T-helper 22 cell (primary cell): ENCODE measurements around the gene GABRB1.

Source experiments
- DNase-seq: peaks from one replicate; pipeline ENCODE4 v3.0.0-alpha.2; 2020; ENCODE audit warnings: low read depth

The GABRB1 gene

GRCh38 chr4:47049347-47049746 is 18.0 kb downstream of the GABRB1 start:
- no peak for DNase-seq

DNA sequence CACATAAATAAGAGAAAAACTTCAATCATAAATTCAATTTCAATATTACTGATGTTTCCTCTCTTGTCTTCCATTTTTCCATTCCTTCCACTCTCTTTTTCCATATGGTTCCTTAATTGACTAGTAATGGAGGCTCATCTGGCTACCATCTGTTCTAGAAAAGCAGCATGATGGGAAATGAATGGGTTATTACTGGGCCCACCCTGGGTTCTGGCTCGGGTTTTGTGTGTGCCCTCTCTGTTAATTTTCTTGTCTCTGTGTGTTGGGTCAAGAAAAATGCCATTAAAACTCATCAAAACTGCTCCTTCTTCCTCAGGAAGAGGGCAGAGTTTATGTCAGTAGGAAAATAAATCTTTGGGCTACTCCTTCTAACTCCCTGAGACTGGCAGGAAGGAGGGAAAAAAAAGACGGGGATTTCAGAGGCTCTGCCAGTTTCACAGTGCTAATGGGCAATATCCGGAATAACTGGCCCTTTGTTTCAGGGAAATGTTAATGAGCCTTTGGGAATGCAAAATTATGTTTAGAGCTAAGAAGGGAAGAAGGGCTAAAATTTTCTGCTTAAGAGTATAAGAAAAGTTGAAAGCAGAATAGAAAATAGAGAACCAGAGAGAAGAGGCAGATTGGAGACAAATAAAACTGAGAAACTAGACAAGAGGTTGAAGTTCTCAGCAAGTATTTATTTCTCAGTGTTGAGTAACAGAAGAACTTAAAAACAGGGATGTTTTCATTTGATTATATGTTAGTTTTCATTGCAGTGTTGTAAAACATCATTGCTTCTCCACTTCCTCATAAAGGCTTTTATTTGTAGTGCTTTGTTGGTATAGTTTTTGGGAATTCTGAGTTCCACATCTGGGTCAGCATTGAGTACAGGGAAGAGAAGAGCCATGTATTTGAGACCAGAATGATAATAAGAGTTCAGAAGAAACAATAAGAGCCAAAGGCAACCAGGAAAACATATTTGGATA is 19.7 kb downstream of the GABRB1 start:
- no peak for DNase-seq

- no peak for DNase-seq
These were observed 22.1 kb downstream of the GABRB1 start for GRCh38 chr4:47053485-47053884.

DNA sequence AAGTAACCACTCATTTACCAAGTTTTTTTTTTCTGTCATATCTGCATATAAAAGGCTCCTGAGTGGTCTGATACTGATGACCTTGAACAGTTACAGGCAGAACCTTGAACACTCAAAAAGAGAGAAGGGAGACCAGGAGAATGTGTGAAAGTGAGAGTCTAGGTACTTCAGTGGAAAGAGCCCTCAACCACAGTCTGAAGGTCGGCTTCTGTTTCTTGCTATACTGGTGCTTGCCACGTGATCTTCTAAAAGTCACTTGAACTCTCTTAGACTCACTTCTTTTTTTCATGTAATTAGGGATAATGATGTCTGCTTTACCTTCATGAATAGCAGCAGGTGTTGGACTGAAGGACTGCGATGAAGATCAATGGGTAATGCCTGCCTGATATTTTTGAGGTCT is 22.8 kb downstream of the GABRB1 start:
- no peak for DNase-seq

GRCh38 chr4:47057991-47058390 is 26.6 kb downstream of the GABRB1 start:
- DNase-seq: no peak

DNA sequence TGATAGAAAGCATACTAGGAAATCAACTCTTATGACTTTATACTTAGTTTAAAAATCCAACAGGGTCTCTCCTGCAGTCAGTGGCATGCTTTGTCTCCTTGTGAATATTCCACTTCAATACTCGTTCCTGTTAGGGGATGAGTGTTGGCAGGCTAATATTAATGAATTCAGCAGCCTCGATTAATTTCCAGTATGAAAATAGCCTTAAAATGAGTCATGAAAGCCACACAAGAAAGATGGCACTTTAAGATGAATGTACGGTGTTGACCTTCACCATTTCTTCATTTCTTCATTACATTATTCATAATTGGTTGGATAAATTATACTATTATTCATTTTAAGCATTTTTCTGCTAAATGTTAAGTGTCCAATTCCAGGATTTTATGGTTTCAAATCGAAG is 29.2 kb downstream of the GABRB1 start:
- no peak for DNase-seq

GRCh38 chr4:47061435-47061834 is 30.1 kb downstream of the GABRB1 start:
- DNase-seq: no peak

GRCh38 chr4:47065051-47065481 is 33.7 kb downstream of the GABRB1 start:
- DNase-seq: no peak

DNA sequence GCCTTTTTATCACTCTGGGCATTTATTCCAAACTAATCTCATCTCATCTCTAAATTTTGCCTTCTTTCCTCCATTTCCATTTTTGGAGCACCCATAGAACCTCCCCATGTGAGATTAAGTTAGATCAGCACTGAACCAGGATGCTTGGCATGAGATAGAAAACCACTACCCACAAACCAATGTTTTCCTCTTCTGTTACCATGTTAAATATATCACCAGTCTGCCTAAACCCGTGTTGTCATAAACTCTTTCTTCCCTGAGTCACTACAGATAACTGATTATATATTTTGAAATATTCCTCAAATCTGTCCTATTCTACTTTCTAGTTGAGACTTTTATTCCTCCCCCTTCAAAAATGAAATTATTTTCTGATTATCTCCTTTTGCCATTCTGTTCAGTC is 37.6 kb downstream of the GABRB1 start:
- no peak for DNase-seq

- DNase-seq: no peak
These were observed 40.6 kb downstream of the GABRB1 start for GRCh38 chr4:47071901-47072341.

- DNase-seq: no peak
These were observed 42.3 kb downstream of the GABRB1 start for GRCh38 chr4:47073647-47074046.

DNA sequence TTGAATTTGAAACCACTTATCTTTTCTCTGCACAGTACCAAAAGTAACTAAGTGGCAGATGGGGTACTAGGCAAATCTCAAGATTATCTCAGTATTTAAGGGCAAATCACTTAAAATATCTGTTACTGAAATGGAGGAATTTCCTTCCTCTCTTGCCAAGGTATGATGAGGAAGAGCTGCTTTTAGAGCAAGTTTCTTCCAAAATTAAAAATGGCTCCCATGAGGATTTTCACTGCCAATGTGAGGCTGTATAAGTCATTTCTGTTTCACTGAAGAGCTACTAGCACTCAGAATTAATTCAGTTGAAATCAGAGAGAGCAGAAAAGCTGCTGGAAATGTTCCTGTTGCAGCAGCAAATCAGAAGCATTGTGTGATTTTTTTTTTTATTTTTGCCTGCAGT is 43.4 kb downstream of the GABRB1 start:
- DNase-seq: no peak

DNA sequence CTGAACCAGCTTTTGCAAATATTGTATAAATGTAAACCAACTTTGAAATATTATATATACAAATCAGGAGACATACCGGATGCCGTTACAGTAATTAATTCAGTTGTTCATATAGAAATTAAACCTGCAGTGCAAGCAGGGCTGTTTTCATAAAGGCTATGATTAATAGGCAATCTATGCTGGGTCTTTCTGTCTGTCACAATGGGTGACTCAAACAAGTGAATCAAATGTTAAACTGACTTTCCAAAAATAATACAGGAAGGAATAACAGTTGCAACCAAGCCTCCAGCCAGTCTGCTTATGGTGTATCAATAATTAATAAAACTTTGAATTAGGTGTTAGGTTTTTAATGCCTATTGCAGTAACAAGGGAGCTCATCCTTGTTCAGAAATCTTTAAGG is 43.9 kb downstream of the GABRB1 start:
- DNase-seq: no peak

- no peak for DNase-seq
These were observed 44.6 kb downstream of the GABRB1 start for GRCh38 chr4:47075919-47076318.

DNA sequence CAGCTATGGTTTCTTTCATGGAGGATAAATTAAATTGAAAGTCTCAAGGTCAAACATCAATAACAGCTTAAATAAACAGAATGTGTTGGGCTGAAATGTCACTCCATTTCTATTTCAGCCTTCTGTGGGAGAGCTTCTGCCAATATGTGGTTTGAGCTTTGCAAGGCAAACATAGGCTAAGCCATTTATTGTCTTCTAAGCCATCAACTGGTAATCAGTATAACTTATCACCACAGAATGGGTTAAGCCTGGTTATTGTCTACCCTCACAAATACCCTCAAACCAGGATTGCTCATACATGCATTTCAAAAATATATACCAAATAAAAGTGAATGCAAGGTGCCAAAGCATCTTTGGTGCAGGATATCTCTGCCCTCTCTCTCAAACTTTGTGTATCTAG is 52.7 kb downstream of the GABRB1 start:
- no peak for DNase-seq

- DNase-seq: no peak
These were observed 53.4 kb downstream of the GABRB1 start for GRCh38 chr4:47084795-47085194.

GRCh38 chr4:47088298-47088697 is 56.9 kb downstream of the GABRB1 start:
- no peak for DNase-seq

GRCh38 chr4:47095884-47096283 is 64.5 kb downstream of the GABRB1 start:
- DNase-seq: no peak

DNA sequence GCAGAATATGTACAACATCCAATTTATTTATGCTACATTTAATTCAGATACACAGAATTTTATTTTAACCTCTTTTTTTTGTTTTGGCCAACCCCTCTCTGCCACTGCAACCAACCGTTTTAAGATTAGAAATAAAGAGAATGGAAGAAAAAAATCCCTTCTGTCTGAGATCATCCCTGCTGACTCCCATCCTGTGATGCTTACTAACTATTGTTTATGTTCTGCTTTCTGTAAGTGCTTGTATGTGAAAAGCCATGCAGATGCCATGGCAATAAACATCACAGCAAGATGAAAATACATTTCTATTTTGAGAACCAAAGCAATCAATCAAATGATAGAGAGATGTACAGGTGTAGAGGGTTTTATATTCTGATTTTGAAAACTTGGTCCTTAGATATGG is 70.1 kb downstream of the GABRB1 start:
- no peak for DNase-seq

DNA sequence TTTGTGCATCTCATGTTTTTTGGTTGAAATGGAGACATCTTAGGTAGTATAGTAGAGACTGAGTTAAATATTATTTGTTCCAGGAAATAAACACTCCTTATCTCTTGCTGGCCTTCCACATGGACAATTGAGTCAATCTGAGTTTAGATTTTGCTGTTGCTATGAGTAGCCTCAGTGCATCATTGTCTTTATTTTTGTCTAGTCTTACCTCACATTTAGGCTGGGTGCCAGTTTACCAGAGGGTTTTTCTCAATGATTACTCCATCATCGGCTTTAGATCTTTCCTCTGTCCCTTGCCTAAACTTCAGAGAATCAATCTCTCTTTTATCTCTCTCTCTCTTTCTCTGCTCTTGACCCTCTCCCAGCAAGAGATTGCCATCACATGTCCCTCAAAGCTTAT is 73.6 kb downstream of the GABRB1 start:
- no peak for DNase-seq

GRCh38 chr4:47106561-47106960 is 75.2 kb downstream of the GABRB1 start:
- no peak for DNase-seq

DNA sequence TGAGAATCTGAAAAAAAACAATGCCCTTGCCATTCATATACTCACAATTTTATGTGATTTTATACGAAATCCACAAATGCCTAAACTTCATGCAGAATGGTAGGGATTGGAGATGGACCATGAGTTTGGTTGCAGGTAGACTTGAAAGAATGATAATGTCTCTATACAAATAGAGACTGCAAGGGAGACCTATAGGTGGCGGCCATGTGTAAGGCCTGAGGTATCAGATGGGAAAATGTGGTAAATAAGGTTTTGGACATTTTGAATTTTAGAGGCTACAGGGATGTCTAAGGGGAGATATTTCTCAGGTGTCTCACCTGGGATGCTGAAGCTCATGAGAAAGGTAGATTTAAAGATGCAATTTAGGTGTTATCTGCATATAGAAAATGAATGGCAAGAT is 78.0 kb downstream of the GABRB1 start:
- no peak for DNase-seq

GRCh38 chr4:47110546-47111132 is 79.3 kb downstream of the GABRB1 start:
- no peak for DNase-seq
